ENCODE measurements around the gene NKX2-3. TPM values are rescaled to one million over a fixed set of nuclear protein-coding genes. Genes with fewer than 3 reads are reported as not detected.

Gene NKX2-3
- total RNA-seq, 4 donors from 2014 or later, result not detected

DNA sequence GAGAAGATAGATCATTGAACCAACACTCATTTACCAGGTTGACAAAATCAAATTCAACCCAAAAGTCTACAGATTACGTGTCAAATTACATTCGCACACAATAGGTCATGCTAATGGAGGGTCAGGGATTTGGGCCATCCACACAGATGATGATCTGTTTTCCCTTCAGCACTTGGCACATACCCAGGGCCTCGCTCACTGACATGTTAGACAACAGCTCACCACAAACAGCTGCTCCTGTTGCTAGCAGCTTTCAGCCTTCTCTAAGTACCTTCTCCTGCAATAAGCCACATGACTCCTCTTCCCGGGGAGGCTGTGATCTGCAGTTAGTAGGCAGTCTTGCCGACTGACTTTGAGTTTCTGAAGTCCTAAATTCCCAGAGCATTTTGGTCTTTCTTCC lies 18.4 kb downstream of the NKX2-3 start:
- DNase-seq, result peak; percentile 18 to 36
- no peak for TF ChIP-seq POLR2A (IDR thresholded peaks at IDR 0.05)
- no peak for TF ChIP-seq CTCF (IDR thresholded peaks at IDR 0.05 in 4 of 5, conservative IDR thresholded peaks at IDR 0.05 in 1 of 5)

GRCh38 chr10:99551616-99552015 lies 18.9 kb downstream of the NKX2-3 start:
- DNase-seq (no peak), ATAC-seq (no peak)
- intact Hi-C loops (cut with DNase I; ENCODE audit: low total_unique reads) (no loop called here), in situ Hi-C loops (cut with MboI; ENCODE audit: low sequenced_read_pairs in 4 of 4) (no loop called here)
- Histone ChIP-seq H3K4me1 (no peaks in the 10 kb centered on the region), H3K9me3 (no peaks in the 10 kb centered on the region), H3K4me3 (no peak overlapping the region), H3K36me3 (no peaks in the 10 kb centered on the region), H3K27me3 (peaks cover 16 to 35% (median 33%) of the 10 kb centered on the region in 3 donors), H3K27ac (no peak overlapping the region)
- TF ChIP-seq CTCF (IDR thresholded peaks at IDR 0.05 in 4 of 5, conservative IDR thresholded peaks at IDR 0.05 in 1 of 5) (no peak), POLR2A (IDR thresholded peaks at IDR 0.05) (no peak)

More for the DNA sequence above, 18.4 kb downstream of the NKX2-3 start:
- in situ Hi-C loops (cut with MboI; ENCODE audit: low sequenced_read_pairs in 4 of 4), result no loop called here
- peak; percentile 62 to 86 for ATAC-seq
- no peak overlapping the region for H3K4me3 ChIP-seq
- H3K27me3 ChIP-seq, result peaks cover 16 to 33% (median 33%) of the 10 kb centered on the region in 3 donors
- H3K4me1 ChIP-seq, result no peaks in the 10 kb centered on the region
- H3K27ac ChIP-seq, result no peak overlapping the region
- no peaks in the 10 kb centered on the region for H3K36me3 ChIP-seq
- intact Hi-C loops (cut with DNase I; ENCODE audit: low total_unique reads), result no loop called here
- no peaks in the 10 kb centered on the region for H3K9me3 ChIP-seq

DNA sequence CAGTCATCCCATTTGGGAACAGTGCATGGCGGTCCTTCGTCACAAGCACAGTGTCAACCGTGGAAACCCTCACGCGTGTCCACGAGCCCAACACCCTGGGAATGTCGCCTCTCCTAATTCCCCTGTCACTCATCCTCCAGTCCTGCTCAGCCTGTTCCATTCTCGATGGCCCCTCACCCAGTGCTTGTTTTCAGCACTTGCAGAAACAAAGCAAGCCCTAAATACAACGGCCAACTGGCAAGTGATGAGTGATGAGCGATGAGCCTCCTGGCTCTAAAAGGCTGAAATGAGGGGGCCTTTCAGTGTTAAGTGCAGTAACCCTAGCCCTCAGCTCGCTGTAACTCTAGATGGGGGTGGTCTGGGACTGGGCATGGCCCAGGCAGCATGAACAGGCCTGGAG lies 22.6 kb downstream of the NKX2-3 start:
- Histone ChIP-seq H3K9me3 (no peaks in the 10 kb centered on the region), H3K27ac (no peak overlapping the region), H3K4me1 (no peaks in the 10 kb centered on the region), H3K36me3 (no peaks in the 10 kb centered on the region), H3K27me3 (peaks cover 9 to 25% (median 25%) of the 10 kb centered on the region in 3 donors), H3K4me3 (no peak overlapping the region)
- in situ Hi-C loops (cut with MboI; ENCODE audit: low sequenced_read_pairs in 4 of 4) (no loop called here), intact Hi-C loops (cut with DNase I; ENCODE audit: low total_unique reads) (no loop called here)
- TF ChIP-seq CTCF (IDR thresholded peaks at IDR 0.05 in 4 of 5, conservative IDR thresholded peaks at IDR 0.05 in 1 of 5) (no peak), POLR2A (IDR thresholded peaks at IDR 0.05) (no peak)
- DNase-seq, result no peak
- ATAC-seq, result no peak

- Histone ChIP-seq H3K27me3 (peaks cover 9 to 25% (median 25%) of the 10 kb centered on the region in 3 donors), H3K4me3 (no peak overlapping the region), H3K27ac (no peak overlapping the region), H3K36me3 (no peaks in the 10 kb centered on the region), H3K4me1 (no peaks in the 10 kb centered on the region), H3K9me3 (no peaks in the 10 kb centered on the region)
- TF ChIP-seq POLR2A (IDR thresholded peaks at IDR 0.05), result no peak
- no peak for TF ChIP-seq CTCF (IDR thresholded peaks at IDR 0.05 in 4 of 5, conservative IDR thresholded peaks at IDR 0.05 in 1 of 5)
- no peak for ATAC-seq
- intact Hi-C loops (cut with DNase I; ENCODE audit: low total_unique reads), result no loop called here
- in situ Hi-C loops (cut with MboI; ENCODE audit: low sequenced_read_pairs in 4 of 4), result no loop called here
- DNase-seq, result no peak
Measured at GRCh38 chr10:99555825-99556523, 23.2 kb downstream of the NKX2-3 start.
